GM21528 (cell line): ENCODE results near the gene RHOV.

Experiments
- ATAC-seq: cut with Tn5 transposase; IDR thresholded peaks from one replicate; pipeline ENCODE4 v1.9.1; 2021; ENCODE audit warnings: mild to moderate bottlenecking, moderate library complexity; ENCODE audit not compliant: unreplicated experiment, low FRiP score

RHOV gene

DNA sequence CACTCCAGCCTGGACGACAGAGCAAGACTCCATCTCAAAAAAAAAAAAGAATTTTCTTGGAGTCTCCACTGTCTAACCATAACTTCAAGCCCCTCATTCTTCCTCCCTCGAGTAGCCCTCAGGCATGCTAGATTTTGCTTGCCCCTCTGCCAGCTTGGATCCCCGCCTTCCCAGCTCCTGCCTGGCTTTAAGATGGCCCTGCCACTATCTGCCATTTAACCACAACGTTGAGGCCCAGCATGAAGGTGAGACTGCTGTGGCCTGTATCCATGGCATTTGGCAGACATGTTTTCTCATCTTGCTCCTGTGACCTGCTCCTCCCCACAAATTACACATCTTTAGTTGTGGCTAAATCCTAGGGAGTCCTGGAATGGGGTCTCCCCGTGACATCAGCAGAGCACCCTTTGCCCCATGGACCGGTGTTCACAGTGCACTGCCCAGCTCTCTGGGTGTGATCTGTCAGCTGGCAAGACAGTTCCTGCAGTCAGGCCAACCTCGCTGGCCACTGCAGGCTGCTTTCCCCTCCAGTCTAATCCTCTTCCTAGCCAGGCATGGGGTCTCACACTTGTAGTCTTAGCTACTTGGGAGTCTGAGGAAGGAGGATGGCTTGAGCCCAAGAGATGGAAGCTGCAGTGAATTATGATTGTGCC lies 30.6 kb upstream of the RHOV start:
- no peak for ATAC-seq

DNA sequence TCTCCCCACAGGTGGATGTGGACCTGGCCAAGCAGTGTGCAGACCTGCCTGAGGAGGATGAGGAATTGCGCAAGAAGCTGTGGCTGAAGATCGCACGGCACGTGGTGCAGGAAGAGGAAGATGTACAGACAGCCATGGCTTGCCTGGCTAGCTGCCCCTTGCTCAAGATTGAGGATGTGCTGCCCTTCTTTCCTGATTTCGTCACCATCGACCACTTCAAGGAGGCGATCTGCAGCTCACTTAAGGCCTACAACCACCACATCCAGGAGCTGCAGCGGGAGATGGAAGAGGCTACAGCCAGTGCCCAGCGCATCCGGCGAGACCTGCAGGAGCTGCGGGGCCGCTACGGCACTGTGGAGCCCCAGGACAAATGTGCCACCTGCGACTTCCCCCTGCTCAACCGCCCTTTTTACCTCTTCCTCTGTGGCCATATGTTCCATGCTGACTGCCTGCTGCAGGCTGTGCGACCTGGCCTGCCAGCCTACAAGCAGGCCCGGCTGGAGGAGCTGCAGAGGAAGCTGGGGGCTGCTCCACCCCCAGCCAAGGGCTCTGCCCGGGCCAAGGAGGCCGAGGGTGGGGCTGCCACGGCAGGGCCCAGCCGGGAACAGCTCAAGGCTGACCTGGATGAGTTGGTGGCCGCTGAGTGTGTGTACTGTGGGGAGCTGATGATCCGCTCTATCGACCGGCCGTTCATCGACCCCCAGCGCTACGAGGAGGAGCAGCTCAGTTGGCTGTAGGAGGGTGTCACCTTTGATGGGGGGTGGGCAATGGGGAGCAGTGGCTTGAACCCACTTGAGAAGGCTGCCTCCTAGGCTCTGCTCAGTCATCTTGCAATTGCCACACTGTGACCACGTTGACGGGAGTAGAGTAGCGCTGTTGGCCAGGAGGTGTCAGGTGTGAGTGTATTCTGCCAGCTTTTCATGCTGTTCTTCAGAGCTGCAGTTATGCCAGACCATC lies 28.8 kb upstream of the RHOV start:
- no peak for ATAC-seq

DNA sequence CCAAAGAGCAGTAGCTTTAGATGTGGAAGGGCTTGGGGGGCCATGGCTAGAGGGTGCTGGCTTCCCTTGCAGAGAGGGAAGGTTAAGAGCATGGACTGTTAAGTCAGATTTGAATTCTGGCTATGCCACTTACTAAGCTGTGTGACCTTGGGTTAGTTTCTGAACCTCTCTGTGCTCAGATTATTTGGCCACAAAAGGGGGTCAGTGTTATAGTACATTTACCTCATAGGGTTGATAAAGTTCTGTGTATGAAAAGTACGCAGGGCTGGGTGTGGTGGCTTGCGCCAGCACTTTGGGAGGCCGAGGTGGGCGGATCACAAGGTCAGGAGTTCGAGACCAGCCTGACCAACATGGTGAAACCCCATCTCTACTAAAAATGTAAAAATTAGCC lies 27.0 kb upstream of the RHOV start:
- no peak for ATAC-seq

DNA sequence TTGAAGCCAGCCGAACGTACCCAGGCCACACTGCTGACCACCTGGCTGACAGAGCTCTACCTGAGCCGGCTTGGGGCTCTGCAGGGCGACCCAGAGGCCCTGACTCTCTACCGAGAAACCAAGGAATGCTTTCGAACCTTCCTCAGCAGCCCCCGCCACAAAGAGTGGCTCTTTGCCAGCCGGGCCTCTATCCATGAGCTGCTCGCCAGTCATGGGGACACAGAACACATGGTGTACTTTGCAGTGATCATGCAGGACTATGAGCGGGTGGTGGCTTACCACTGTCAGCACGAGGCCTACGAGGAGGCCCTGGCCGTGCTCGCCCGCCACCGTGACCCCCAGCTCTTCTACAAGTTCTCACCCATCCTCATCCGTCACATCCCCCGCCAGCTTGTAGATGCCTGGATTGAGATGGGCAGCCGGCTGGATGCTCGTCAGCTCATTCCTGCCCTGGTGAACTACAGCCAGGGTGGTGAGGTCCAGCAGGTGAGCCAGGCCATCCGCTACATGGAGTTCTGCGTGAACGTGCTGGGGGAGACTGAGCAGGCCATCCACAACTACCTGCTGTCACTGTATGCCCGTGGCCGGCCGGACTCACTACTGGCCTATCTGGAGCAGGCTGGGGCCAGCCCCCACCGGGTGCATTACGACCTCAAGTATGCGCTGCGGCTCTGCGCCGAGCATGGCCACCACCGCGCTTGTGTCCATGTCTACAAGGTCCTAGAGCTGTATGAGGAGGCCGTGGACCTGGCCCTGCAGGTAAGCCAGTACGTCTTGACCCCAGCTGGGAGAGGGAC lies 26.4 kb upstream of the RHOV start:
- ATAC-seq = no peak

DNA sequence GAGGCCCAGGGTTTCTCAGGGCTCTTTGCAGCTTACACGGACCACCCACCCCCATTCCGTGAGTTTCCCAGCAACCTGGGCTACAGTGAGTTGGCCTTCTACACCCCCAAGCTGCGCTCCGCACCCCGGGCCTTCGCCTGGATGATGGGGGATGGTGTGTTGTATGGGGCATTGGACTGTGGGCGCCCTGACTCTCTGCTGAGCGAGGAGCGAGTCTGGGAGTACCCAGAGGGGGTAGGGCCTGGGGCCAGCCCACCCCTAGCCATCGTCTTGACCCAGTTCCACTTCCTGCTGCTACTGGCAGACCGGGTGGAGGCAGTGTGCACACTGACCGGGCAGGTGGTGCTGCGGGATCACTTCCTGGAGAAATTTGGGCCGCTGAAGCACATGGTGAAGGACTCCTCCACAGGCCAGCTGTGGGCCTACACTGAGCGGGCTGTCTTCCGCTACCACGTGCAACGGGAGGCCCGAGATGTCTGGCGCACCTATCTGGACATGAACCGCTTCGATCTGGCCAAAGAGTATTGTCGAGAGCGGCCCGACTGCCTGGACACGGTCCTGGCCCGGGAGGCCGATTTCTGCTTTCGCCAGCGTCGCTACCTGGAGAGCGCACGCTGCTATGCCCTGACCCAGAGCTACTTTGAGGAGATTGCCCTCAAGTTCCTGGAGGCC lies 25.6 kb upstream of the RHOV start:
- ATAC-seq = no peak

DNA sequence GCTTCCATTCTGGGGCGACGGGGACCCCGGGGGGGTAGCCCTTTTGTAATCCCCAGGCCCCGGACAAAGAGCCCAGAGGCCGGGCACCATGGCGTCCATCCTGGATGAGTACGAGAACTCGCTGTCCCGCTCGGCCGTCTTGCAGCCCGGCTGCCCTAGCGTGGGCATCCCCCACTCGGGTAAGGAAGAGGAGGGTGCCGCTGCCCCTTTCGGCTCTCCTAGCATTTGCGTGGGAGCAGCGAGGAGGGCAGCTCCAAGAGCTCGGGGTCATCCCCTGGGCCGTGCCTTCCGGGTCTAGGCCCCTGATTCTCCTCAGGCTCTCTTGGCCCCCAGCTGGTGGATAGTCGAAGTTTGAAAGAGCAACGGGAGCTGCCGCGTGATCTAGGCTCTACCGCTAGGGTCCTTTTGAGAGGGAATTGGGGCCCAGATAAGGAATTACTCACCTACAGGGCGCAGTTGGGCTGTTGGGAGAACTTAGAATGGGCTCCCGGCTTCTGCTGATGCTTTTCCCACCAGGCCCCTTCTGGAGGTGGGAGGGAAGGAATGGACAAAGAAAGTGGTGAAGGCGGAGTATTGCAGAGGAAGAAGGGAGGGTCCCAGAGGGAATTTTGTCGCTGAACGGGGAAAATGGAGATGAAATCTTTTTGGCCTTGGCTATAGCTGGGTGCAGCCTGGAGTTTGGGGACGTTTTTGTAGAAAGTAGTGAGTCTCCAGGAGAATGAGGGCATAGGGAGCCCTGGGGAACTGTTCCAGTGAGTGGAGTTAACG lies 20.8 kb upstream of the RHOV start:
- peak; percentile 23 for ATAC-seq

DNA sequence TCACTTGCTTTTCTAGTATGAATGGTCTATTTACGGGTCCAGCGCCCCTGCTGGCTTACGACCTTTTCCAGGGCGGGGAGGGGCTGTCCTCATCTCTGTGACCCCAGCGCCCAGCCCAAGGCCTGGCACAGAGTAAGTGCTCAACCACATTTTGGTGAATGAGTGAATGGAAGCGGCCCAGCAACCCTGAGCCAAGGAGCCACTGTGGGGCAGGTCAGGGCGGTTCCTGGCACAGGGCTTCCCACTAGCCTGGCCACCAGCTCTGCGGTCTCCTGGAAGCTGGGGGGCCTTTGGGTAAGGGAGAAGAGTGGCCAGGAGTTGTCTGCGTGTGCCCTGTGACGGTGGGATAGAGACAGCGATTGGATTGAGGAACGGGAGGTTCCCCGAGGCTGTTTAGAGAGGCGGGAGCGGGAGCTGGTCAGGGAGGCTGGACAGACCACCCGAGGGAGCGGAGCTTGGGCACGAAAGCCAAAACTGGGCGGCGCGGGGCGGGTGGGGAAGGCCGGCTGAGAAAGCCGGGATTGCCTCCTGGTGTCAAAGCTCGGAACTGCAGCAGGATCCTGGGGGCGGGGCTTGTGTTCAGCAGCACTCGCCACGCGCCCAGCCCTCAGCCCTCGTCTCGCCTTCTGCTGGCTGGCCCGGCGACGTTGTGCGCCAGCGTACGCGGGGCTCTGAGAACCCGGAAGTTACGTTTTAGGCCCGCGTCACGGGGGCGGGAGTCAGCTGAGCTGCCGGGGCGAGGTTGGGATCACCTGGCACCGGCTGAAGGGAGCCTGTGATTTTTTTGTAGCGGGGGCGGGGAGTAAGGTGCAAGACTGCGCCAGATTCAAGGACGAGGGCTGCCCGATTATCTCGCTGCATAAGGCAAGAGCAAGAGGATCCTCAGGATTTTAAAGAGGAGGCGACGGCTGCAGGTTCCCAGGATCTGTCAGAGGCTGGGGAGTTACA lies 20.0 kb upstream of the RHOV start, which contains the start of gene VPS18:
Gene VPS18, plus strand, starts transcription at position 718 of the 948 bp plus-strand sequence. CDS start 319 bp downstream, outside the sequence.
- peak; percentile 86 for ATAC-seq

DNA sequence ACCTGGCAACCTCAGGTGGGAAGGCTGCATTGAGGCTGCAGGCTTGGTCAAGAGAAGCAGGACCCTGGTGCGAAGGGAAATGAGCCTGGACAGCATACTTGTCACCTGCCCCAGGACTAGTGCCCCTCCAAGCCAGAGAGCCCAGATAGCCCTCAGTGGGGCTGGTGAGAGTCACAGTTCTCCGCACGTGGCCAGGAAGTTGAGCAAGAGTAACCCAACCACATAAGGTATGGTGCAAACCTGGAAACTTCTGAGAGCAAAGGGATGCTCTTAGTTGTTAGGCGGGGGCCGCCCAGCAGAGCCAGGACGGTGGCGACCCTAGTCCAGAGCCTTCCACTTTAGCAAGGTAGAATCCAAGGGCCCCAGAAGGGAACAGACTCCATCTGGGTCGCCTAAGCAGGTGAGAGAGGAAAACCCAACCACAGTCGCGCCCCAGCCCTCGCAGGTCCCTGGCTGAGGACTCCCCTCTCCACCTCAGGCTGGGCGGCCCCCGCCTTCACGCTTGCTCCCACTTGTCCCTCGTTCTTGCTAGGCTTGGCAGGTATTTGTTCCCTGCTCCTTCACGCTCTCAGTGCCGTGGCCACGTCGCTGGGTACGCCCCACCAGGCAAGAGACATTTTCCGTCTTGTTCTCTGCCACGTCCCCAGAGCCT lies 19.1 kb upstream of the RHOV start:
- no peak for ATAC-seq

DNA sequence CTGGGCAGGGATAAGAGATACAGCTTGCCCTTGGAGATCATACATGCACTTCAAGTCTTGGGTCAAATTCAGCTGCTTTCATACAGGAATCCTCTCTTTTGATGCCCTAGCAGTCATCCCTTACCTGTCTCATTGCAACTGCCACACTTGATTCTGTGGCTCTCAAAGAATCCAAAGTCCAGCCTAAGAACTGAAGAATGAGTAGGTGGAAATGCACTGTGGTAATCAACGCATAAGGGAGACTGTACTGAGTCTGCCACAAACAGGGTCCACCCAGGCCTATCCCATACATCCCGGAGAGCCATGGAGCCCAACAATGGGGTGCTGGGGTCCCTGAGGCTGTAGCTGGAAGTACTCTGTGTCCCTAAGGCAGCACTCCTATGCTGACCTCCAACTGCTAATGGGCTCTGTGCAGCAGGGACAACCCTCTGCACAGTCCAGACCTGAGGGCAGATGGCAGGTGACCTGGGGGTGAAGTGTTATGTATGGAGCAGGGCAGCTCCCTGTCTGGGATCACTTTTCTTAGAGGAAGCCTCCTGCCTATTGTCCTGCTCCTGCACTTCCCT lies 18.5 kb upstream of the RHOV start:
- ATAC-seq = no peak

DNA sequence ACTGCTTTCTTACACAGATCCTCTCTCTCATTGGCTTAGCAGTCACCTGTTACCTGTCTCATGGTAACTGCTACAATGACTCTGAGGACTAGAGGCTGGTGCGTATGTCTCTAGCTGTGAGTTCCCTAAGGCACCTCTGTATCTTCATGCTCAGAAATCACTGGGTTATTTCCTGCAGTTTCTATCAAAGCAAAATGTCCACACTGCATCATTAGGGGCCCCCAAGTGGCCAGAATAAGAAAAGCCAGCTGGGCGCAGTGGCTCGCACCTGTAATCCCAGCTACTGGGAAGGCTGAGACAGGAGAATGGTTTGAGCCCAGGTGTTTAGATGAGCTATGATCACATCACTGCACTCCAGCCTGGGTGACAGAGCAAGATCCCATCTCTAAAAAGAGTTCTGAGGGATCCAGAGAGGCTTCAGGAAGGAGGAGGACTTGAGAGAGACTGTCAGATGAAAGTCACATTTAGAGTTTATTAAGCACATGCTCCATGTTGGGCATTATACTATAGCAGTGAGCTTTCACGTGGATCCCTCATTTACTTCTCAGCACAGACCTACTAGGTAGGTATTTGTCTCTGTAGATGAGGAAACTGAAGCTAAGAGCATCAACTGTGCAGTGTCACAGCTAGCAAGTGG lies 17.9 kb upstream of the RHOV start:
- no peak for ATAC-seq

DNA sequence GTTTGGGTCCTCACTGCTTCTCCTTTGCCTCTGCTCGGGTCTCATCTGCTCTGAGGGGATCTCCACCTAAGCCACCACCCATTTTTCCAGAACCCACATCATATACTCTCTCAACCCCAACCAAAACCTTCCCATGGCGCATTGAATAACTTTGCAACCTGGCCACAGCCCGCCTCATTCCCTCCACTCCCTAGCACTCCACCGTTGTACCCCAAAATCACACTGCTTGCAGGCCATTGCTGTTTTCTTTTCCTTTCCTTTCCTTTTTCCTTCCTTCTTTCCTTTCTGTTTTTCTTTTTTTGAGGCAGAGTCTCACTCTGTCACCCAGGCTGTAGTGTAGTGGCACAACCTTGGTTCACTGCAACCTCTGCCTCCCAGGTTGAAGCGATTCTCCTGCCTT lies 17.1 kb upstream of the RHOV start:
- ATAC-seq = no peak

DNA sequence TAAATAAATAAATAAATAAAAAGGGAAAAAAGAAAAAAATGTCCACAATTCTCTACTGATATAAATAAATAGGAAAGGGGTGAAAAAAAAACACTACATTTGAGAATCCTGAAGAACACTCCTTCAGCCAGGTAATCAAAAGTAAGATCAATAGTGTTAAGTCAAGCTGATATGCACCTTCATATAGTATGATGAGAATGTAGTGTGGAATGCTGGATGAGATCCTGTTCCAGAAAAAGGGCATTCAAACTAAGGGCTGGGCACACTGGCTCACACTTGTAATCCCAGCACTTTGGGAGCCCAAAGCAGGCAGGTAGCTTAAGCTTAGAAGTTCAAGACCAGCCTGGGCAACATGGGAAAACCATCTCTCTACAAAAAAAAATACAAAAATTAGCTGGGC lies 15.1 kb upstream of the RHOV start:
- ATAC-seq = no peak

DNA sequence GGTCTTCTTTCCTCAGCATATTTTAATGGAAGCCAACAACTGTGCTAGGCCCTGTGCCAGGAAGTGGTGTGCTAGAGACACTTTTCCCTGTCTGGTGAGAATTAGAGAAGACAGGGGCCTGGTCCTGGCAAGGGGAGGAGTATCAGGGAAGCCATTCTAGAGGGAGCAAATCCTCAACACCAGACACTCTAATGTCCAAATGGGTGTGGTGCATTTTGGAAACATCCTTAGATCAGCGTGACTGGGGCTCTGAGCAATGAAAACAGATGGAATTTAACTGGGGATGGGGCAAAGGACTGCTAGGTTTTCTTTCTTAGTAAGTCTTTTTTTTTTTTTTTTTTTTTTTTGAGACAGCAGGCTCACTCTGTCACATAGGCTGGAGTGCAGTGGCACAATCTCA lies 12.6 kb upstream of the RHOV start:
- ATAC-seq = no peak

DNA sequence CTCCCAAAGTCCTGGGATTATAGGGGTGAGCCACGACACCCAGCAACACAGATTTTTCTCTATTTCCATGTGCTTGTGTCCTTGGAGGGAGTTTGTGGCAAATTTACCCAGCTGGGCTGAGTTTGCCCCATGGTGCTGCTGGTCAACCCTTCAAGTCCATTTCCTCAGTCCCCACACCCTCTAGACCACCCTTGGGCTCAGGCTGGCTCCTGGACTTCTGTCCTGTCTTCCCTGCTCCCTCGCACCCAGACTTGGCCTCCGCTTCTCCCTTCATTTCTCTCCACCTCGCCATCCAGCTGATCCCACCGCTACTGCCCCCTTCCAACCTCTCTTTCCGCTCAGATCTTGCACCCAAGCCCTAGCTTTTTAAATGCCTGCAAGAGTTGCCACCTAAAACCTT lies 7.3 kb upstream of the RHOV start:
- no peak for ATAC-seq

DNA sequence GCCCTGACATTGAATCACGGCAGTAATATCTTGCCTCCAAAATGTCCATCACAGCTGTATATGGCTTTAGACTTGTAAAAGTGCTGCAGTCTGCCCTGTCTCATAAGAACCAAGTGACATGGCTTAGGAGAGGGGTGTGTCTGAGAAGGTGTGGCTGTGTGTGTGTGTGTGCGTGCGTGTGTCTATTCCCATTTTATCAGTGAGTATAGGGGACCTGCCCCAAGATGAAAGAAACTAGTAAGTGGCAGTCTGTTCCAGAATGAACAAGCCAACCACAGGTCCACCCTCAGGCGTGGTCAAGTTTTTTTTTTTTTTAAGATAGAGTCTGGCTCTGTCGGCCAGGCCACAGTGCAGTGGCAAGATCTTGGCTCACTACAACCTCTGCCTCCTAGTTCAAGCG lies 5.6 kb upstream of the RHOV start:
- ATAC-seq = no peak

DNA sequence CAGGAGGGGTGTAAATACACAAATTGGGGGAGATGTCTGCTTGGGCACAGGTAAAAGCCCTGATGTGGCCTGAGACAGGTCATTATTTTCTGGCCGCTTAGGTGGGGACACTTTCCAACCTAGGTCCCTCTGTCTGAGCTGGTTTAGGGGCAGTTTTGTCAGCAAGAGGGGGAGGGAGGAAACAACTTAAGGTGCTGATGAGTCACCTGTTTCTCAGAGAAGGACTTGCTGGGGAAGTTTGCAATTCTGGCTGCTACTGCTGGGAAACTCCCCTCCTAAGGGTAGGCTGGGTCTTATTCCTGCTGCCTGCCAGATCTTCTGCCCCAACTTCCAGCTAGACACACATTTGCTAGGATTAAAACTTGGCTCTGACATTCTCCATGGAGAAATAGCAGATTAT lies 4.8 kb upstream of the RHOV start:
- ATAC-seq = no peak

DNA sequence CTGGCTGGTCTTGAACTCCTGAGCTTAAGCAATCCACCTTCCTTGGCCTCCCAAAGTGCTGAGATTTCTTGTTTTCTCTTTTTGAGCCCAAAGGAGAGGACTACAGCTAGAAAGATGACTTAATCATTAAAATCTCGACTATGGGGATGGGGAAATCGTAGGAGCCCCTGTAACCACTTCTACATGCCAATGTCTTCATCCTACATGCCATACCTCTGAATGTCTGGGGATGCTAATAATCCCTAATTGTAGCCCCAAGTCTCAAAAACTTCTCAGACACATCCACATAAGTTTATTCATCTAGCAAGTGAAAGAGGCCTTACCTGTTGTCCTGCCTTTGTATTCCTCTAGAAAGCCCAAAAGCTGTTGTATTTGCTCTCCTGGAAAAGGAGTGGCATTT lies 3.7 kb upstream of the RHOV start:
- ATAC-seq = no peak
